Ureter (tissue), 1 donor: Measurements from ENCODE around the gene NKAIN4. TPM values are rescaled to one million over a fixed set of nuclear protein-coding genes. Genes with fewer than 3 reads are reported as not detected.
A peak's percentile ranks its signal among the peaks of the same experiment; 100 is the strongest.
"Not testable (repeated sequence)": the region's sequence is repeated elsewhere in the genome, so short reads cannot be mapped to it uniquely, and the experiment has no call there.

Experiments
- DNase-seq: peaks from one replicate; pipeline ENCODE4 v3.0.0-alpha.2; 2020; ENCODE audit warnings: low spot score
- total RNA-seq: library from RNA; stranded (reverse); gene quantifications from one replicate; pipeline ENCODE4 v1.2.4, GENCODE V29; 2023
- donor health status: DM: yes; HTN: yes; CAD: no.

The NKAIN4 gene
- total RNA-seq, 1 donor from 2014 or later: not detected

DNA sequence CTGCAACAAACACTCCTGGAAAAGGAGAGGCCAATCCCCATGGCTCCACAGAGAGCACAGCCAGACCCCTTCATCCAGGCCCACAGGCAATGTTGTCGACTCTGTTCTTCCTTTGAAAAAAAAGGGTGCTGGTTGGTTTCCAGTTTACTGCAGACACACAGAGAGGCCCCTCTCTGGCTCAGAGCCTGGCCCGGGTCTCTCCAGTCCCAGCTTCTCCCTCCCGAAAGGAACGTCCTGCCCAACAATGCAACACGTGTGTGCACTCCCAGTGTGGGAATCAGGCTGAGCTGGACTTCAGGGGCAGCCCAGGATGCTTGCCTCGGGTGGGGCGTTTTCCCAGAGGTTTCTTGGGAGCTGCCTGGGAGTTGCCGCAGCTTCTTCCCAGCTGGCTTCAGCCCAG is 4.5 kb upstream of the NKAIN4 start:
- no peak for DNase-seq

DNA sequence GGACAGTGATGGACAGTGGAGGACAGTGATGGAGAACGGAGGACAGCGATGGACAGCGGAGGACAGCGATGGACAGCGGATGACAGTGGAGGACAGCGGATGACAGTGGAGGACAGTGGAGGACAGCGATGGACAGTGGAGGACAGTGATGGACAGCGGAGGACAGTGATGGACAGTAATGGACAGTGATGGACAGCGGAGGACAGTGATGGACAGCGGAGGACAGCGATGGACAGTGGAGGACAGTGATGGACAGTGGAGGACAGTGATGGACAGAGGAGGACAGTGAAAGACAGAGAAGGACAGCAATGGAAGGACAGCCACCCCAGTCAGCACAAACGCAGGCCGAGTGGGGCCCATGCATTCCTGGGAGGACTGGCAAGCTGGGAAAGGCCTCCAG is 3.4 kb upstream of the NKAIN4 start:
- DNase-seq: no peak

DNA sequence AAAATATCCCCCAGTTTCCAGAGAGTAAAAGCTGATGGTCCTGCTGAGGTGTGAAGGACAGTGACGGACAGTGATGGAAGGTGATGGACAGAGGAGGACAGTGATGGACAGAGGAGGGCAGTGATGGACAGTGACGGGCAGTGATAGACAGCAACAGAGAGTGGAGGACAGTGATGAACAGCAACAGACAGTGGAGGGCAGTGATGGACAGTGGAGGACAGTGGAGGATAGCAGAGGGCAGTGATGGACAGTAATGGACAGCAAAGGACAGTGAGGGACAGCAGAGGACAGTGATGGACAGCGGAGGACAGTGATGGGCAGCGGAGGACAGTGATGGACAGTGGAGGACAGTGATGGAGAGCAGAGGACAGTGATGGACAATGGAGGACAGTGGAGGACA is 2.7 kb upstream of the NKAIN4 start:
- DNase-seq: no peak

DNA sequence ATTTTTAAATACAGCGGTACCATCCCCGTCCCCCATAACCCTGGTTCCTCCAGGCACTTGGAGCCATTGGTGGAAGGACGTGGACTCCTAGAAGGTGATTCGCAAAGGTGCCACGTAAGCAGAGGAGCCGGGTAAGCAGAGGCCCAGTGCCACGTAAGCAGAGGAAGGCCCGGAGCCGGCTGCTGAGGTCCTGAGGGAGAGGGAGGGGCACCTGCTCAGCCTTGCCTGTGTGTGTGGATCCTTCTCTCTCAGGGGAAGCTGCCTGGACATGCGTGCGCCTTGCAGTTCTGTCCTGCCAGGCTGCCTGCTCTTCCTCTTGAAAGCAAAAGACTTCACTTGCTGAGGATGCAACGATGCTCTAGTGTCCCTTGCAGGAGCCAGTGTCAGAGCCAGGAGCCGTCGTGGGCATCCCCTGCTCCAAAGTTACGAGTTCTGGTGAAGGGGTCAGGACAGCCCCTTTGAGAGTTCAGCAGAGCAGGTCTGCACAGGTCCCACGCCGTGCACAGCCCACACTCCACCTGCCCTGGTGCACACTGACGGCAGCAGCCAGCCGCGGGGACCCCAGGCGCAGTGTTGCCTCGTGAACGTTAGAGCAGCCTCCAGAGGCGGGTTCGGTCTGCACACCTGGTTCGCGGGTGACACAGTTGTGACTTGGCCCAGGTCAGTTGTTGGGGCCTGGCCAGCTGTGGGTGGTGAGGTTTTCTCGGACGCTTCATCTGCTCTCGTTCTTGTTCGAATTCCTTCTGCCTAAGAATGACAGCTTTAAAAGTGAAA is 1.9 kb upstream of the NKAIN4 start:
- DNase-seq: peak; percentile 54

DNA sequence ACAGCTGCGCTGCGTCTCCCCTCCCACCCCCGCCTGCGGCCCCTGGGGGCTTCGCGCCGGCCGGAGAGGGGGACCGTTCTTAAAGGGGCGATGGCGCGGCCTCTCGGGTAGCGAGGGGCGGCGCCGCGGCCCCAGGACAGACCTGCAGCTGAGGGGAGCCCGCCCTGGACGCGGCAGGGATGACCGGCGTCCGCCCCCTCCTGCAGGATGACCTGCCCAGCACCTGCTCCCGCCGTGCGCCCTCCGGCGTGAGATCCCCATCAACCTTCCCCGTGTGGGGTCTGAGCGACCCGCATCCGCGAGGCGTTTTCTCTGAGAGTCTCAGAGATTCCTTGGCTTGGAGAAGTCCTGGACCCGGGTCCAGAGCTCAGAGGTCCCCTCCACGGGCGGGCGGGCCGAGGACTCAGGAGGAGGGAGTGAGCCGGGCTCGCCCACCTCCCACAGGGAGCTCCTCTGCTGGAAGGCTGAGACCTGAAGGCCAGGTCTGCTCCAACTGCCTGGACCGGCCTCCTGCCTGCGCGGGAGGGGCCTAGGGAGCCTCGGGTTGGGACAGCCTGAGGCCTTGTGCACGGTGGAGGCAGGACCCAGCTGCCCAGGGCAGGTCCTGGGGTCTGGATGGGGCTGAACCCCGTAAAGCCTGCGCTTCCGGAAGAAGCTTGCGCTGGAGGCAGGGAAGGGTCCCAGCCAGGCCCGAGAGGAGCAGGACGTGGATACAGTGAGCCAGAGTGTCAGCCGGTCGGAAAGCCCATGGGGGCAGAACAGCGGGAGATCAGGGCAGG is 532 bp upstream of the NKAIN4 start:
- no peak for DNase-seq

DNA sequence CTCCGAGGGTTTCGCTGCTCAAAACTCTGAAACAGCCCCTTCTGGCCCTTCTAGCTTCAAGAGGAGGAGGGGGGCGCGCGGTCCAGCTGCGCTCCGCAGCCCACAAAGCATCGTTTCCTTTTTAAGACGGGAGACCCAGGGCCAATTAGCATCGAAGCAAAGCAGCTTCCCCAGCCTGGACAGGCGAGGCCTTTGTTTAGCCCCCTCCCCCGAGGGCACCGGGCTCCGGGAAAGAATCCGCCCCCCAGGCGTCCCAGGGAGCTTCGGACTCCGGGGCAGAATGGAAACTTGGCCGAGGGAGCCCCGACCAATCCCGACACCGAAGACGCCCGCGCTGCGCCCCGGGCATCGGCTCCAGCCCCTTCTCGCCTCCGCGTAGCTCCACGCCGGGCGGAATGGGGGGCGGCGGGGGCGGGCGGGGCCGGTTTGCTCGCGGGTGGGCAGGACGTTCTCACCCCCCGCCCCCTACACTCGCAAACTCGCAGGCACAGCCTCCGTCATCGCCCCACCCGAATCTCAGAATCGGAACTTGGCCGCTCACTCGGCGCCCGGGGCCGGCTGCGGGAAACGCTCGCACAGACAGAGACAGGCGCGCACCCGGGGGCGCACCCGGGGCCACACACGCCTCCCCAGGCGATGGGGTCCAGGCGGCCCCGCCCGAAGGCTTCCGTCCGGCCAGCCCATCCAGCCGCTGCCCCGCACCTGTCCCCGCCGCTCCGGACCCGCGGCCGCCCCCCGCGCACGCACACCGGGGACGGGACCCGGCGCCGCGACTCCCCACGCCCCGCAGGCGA is 628 bp downstream of the NKAIN4 start:
- no peak for DNase-seq

DNA sequence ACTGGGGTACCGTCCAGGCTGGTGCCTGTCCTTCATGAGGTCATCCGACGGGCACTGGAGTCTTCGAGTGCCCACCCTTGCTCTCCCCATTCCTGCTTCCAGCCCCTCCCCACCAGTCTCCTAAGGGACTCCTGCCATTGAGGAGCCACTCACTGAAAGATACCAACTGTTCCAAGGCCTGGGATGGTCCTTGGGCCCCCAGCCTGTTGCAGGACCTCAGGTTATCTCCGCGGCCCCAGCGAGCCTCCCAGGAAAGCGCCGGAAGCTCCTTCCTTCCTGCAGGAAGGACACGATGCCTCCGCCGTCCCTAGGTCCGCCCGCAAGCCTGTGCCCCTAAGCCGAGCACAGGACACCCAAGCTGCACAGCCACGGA is 1.2 kb downstream of the NKAIN4 start:
- no peak for DNase-seq

DNA sequence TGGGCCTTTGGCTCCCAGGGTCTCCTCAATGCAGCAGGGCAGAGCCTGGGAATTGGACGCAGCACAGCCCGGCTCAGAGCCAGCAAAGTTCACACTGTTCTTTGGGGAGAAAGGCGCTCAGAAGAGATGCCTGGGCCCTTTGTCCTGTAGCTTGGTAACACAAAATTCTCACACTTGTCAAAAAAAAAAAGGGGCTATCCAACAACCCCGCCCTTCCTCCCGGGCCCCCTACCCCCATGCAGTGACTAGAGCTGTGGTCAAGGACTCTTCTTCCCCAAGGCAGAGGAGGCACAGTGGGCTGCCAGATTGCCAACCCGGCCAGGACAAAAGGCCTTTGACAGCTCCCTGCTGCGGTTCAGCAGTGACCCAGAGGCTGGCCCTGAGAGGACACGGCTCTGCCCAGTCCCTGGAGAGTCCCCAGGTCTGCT is 2.0 kb downstream of the NKAIN4 start:
- DNase-seq: no peak

DNA sequence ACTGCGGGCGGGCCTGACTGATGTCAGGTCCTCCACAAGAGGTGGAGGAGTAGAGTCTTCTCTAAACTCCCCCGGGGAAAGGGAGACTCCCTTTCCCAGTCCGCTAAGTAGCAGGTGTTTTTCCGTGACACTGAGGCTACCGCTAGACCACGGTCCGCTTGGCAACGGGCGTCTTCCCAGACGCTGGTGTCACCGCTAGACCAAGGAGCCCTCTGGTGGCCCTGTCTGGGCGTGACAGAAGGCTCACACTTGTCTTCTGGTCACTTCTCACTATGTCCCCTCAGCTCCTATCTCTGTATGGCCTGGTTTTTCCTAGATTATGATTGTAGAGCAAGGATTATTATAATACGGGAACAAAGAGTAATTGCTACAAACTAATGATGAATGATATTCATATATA is 2.9 kb downstream of the NKAIN4 start:
- not testable (repeated sequence) for DNase-seq

DNA sequence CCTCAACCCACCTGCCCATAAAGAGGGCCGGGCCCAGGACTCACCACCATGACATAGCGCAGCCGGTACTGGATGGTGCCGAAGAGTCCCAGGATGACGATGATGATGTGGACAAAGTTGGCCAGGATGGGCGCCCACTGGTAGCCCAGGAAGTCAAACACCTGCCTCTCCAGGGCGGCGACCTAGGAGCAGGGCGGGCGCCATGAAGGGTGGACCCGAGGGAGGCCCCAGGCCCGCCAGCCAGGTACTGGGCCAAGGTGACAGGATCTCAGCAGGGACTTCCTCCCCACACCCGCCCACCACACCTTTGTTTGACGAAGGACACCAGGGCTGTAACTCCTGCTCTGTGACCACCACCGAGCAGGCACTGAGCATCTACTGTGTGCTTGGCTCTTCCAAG is 4.4 kb downstream of the NKAIN4 start:
- no peak for DNase-seq

DNA sequence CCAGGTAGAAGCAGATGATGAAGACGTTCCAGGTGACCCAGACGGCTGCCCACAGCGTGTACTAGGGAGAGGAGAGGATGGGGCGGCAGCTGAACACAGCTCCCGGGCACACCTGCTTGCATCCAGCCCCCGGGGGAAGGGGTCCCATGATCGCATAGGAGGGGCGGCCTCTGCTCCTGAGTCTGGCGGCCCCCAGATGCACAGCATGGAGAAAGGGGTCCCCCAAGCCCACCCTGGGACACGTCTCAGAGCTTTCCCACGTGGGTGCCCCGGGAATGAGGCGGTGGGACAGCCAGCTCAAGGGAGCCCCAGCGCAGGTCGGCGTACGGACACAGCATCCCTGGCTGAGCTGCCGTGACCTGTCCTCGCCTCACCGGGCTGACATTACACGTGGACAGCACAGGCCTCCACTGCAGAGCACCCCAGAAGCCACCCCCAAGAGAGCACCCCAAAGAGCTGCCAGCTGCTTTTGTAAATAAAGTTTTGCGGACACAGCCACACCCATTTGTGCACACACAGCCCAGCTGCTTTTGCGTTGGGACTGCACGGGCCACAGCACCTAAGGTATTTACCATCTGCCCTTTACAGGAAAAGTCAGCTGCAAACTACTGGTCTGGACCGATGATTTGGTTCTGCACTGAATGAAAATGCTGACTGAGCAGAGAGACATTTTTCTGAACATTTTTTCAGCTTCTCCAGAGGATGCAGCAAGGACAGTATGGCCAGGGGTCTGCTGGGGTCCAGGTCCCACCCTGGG is 5.2 kb downstream of the NKAIN4 start:
- DNase-seq: no peak

DNA sequence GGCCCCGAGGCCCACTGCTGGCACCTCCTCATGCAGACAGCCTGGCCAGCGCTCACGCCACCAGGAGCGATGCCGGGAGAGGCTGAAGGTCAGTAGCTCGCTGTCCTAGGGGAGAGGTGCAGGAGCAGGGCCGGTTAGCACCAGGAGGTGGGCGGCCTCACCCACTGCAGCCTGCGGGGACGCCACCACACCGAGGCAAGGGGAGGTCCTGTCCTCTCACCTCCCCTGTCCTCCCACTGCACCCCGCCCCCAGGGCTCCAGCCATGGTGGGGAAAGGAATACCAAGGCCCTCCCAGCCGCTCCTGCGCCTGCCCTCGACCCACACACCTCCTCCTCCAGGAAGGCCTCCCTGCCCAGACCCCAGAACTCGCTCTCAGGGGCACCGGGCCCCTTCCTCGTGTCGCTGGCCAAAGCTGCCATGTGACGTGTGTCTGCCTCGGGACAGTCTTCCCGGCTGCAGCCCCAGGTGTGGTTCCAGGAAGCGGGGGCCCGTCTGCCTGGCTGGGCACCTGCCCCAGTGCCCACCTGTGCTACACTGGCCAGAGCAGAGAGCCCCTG is 6.5 kb downstream of the NKAIN4 start:
- no peak for DNase-seq

DNA sequence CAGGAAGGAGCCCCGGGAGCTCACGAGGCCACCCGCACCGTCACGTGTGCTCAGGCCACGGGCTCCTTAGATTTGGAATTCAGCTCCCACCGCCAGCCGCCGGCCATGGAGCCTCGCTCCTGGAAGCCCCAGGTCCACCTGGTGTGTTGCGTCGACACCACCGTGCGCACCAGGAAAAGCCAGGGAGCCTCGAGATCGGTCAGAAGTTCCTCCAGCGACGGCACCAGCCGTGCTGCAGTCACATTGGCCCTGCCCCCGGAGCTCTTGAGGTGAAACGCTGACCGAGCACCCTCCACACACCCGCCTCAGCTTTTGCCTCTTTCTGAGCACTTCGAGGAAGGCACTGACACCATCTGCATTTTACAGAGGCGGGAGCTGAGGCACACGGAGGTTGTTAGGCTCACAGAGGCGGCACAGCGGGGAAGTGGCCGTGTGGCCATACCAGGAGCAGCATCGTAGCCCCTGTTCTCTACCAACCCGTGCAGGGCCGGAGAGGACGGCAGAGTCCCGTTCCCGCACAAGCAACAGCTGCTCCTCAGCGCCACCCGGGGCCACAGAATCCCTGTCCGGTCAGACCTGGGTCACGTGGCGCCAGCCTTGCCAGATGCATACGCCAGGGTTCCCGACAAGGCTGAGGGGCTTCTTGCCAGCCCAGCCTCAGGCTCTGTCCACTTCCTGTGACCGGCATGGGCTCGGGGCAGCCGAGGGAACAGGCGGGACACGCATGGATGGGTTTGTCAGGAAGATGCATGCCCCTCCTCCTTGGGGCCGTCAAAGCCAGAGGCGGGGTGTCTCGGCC is 7.6 kb downstream of the NKAIN4 start:
- no peak for DNase-seq

DNA sequence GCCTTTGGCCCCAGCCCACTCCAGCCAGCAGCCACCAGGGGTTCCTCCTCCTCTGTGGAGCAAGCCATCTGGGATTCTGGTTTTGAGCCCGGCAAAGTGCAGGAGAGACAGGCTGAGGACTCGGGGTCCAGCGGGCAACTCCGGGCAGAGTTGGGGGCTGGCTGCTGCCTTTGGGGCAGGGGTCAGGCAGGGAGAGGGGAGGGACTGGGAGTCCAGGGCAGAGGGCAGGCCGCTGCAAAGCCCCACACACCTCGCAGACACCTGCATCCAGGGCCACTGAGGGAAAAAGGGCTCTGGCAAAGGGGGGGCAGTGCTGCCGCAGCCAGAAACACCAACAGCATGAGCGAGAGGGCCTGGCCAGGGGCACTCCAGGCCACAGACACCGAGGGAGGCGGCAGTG is 9.8 kb downstream of the NKAIN4 start:
- no peak for DNase-seq

DNA sequence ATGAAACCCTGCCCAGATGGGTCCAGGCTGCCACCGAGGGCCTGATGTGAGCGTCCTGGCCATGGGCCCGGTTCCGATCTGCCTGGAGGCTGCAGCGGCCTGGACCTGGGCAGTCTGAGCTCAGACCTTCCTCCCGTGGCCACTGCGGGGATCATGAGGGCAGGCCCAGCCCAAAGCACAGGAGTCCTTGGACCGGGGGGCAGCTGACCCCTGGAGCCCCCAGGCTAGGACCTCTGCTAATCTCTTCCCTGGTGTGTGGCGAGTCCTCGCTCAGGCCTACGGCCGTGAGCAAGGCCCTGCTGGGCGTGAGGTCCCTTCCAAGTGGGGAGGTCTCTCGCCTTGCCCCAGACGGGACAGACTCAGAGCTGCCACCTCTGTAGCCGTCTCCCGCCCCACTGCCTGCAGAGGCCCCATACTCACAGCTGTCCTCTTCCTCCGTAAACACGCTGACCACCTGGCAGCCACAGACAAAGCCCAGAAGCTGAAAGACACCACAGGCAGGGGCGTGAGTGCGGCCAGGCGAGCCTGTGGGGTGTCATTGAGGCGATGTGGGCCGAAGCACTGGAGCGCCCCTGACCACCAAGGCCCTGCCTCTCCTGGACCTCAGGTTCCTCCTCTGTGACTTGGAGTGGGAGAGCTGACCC is 10.5 kb downstream of the NKAIN4 start:
- DNase-seq: no peak

DNA sequence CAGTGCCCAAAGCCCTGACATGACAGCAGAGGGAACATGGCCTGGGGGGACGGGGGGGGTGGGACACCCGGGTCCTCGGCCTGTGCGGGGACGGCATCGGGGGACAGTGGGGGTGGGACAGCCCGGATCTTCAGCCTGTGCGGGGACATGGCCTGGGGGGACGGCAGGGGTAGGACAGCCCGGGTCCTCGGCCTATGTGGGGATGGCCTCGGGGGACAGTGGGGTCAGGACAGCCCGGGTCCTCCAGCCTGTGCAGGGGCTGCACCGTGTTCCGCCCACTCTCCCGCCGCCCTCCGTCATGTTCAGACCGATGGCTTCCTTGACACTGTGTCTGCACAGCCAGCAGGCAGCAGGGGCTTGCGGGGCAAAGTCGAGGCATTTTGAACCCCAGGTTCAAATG is 11.5 kb downstream of the NKAIN4 start:
- DNase-seq: no peak

DNA sequence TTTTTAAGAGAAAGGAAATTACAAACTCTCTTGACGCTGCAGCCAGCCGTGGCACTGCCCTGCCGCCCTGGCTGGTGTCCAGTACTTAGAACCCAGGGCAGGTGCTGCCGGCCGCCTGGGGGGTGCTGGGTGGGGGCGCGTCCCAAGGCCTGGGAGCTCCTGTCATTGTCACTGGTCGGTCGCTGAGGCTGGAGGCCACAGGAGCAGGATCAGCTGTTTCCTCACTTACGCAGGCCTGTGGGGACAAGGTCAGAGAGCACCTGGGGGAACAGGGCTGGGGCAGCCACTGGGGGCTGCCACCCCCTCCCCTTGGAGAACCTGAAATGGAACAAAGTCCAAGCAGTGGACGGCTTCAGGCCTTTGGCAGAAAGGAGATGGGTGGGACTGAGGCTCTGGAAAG is 13.0 kb downstream of the NKAIN4 start:
- no peak for DNase-seq

DNA sequence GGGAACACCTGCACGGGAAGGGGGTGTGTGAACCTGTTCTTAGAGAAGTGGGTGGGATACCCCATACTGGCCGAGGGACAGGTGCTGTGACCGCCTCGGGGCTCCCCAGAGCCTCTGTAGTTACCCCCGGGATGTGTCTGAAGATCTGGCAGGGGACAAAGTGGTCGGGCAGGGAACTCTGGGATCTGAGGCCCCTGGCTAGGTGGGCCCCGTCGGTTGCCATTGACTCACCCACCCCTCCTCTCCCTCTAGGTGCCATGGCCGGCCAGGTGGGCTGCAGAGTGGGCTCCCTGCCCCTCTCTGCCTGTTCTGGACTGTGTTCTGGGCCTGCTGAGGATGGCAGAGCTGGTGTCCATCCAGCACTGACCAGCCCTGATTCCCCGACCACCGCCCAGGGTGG is 14.3 kb downstream of the NKAIN4 start:
- DNase-seq: no peak

DNA sequence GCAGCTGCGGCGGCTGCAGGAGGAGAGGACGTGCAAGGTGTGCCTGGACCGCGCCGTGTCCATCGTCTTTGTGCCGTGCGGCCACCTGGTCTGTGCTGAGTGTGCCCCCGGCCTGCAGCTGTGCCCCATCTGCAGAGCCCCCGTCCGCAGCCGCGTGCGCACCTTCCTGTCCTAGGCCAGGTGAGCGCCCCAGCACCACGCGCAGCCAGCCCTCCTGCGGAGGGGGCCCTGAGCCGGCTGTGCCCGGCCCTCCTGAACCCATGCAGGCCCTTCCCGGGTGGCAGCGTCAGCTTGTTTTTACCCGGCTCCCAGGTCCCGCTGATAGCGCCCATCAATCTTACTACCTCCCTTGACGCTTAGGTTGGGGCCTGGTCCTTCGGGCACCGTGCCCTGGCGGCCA is 14.8 kb downstream of the NKAIN4 start:
- DNase-seq: no peak

DNA sequence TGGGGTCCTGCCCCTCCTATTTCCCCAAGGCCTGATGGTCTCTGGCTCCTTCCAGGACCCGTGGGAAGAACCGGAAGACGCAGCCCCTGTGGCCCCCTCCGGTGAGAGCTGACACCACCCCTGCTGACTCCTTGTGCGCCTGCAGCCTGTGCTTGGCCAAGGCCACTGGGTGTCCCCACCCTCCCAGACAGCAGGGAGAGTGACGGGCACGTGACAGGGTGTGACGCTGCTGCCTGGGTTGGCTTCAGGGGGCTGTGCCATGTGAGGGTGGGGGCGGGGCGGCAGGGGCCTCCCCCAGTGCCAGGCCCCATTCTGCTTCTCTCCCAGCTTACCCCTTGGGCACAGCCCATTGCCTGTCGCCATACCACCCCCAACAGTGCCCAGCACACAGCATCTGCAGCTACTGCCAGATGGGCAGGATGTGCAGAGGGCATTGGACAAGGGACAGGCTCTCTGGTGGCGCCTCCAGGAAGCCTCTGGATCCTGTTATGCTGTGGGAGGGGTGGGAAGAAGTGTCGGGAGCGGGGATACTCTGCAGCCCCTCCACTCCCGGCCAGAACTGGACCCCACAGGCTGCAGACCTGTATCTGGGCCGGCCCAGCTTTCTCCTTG is 15.6 kb downstream of the NKAIN4 start:
- DNase-seq: no peak
